GM12878 (cell line): ENCODE measurements around the gene PI4KA. TPM values are rescaled to one million over a fixed set of nuclear protein-coding genes. Genes with fewer than 3 reads are reported as not detected.

Experiments used
- ATAC-seq: fragments of 200-7000 bp; cut with Tn5 transposase; 3 replicates; pipeline ENCODE4 v1.9.1; 2020; ENCODE audit warnings: mild to moderate bottlenecking, moderate library complexity
- BruUV-seq: library from RNA; stranded (reverse); fragments of 400-500 nt; replicated peaks from 2 replicates; lab custom pipeline; 2021; lab: Mats Ljungman, UMichigan
- CTCF ChIA-PET: fragments of 300-600 bp; sonication (Branson Sonifier 250); formaldehyde crosslinking; extraction: SDS; loops from one replicate; lab custom pipeline; 2021; ENCODE audit warnings: inconsistent platforms; lab: Yijun Ruan, JAX
- POLR2A ChIA-PET: fragments of 350-600 bp; formaldehyde crosslinking; extraction: SDS; loops from one replicate; lab custom pipeline; 2021; ENCODE audit warnings: inconsistent platforms; lab: Charles Lee
- RAD21 ChIA-PET: fragments of 300-600 bp; sonication (Branson Sonifier 250); formaldehyde crosslinking; loops from one replicate; lab custom pipeline; 2023; ENCODE audit warnings: antibody characterized with exemption; ENCODE audit not compliant: unreplicated experiment; lab: Charles Lee
- SMC1A ChIA-PET: fragments of 300-600 bp; sonication (Branson Sonifier 250); formaldehyde crosslinking; loops from one replicate; lab custom pipeline; 2023; ENCODE audit not compliant: unreplicated experiment, uncharacterized antibody; lab: Charles Lee
- DNase-seq: peaks from one replicate; pipeline ENCODE4 v3.0.0-alpha.2; 2011; ENCODE audit warnings: low read depth, low spot score
- FAIRE-seq: peaks from 3 replicates; lab custom pipeline; 2011; peaks lifted over from hg19 to GRCh38; lab: Jason Lieb, UNC
- H2AFZ ChIP-seq: 2 replicates; pipeline ENCODE4 v1.6.0; 2011; ENCODE audit warnings: low read depth, low read length, control low read depth; ENCODE audit not compliant: control insufficient read depth
- H3K27ac ChIP-seq: 2 replicates; pipeline ENCODE4 v1.5.1; 2011; ENCODE audit warnings: control low read depth; ENCODE audit not compliant: control insufficient read depth, insufficient read depth
- H3K27me3 ChIP-seq, 2 experiments: replicated peaks in 1 of 2; 2 replicates each; pipeline versions ENCODE4 v1.6.0 to v1.6.1; 2011; ENCODE audit warnings: low read length in 1 of 2; ENCODE audit not compliant: control insufficient read depth in 2 of 2, insufficient read depth in 2 of 2
- H3K36me3 ChIP-seq, 2 experiments: 2 replicates each; pipeline ENCODE4 v1.5.1; 2011; ENCODE audit warnings: low read length in 1 of 2; ENCODE audit not compliant: control insufficient read depth in 2 of 2, insufficient read depth in 2 of 2
- H3K4me1 ChIP-seq: 2 replicates; pipeline ENCODE4 v1.6.1; 2011; ENCODE audit warnings: mild to moderate bottlenecking, low read length, moderate library complexity, mixed read lengths; ENCODE audit not compliant: control insufficient read depth, insufficient read depth
- H3K4me2 ChIP-seq: 2 replicates; pipeline ENCODE4 v1.6.0; 2011; ENCODE audit warnings: control low read depth; ENCODE audit not compliant: control insufficient read depth, insufficient read depth
- H3K4me3 ChIP-seq: fragments of 200-600 bp; sonication (generic); 2 replicates; pipeline ENCODE4 v1.5.1; 2016
- H3K79me2 ChIP-seq: 2 replicates; pipeline ENCODE4 v1.6.0; 2011; ENCODE audit warnings: low read length; ENCODE audit not compliant: control insufficient read depth, insufficient read depth
- H3K9ac ChIP-seq: 2 replicates; pipeline ENCODE4 v1.8.0; 2011; ENCODE audit warnings: low read length, control low read depth, mixed read lengths; ENCODE audit not compliant: control insufficient read depth, insufficient read depth
- H3K9me3 ChIP-seq: replicated peaks from 3 replicates; pipeline ENCODE4 v1.5.1; 2011; ENCODE audit warnings: mild to moderate bottlenecking, low read length; ENCODE audit not compliant: control insufficient read depth, insufficient read depth
- H4K20me1 ChIP-seq: 2 replicates; pipeline ENCODE4 v1.6.0; 2011; ENCODE audit not compliant: control insufficient read depth, insufficient read depth
- BRCA1 ChIP-seq: IDR thresholded peaks from 2 replicates; pipeline ENCODE4 v1.6.1; 2011; ENCODE audit warnings: low read depth, low read length, improper control_type of control experiment
- HDGF ChIP-seq: fragments of 450-650 bp; IDR thresholded peaks from 2 replicates; pipeline ENCODE4 v1.6.1; 2016; ENCODE audit warnings: antibody characterized with exemption
- JUNB ChIP-seq: IDR thresholded peaks from 2 replicates; pipeline ENCODE4 v1.6.1; 2016; ENCODE audit warnings: antibody characterized with exemption, mild to moderate bottlenecking
- KDM1A ChIP-seq: fragments of 200-600 bp; sonication (generic); IDR thresholded peaks from 2 replicates; pipeline ENCODE4 v1.6.1; 2016; ENCODE audit warnings: borderline replicate concordance
- MEF2B ChIP-seq: fragments of 450-650 bp; IDR thresholded peaks from 2 replicates; pipeline ENCODE4 v1.6.1; 2018; ENCODE audit warnings: mild to moderate bottlenecking, moderate library complexity; ENCODE audit not compliant: partially characterized antibody, poor library complexity, severe bottlenecking
- MTA3 ChIP-seq: IDR thresholded peaks from 2 replicates; pipeline ENCODE4 v1.6.1; 2012; ENCODE audit warnings: low read length, inconsistent platforms, borderline replicate concordance
- NFIC ChIP-seq: IDR thresholded peaks from 2 replicates; pipeline ENCODE4 v1.6.1; 2012; ENCODE audit warnings: low read depth, mild to moderate bottlenecking, inconsistent platforms, low read length, moderate library complexity
- NR2C1 ChIP-seq: fragments of 450-650 bp; IDR thresholded peaks from 2 replicates; pipeline ENCODE4 v1.6.1; 2017; ENCODE audit warnings: antibody characterized with exemption, mild to moderate bottlenecking, moderate library complexity
- RBBP5 ChIP-seq: fragments of 200-600 bp; sonication (generic); conservative IDR thresholded peaks from 2 replicates; pipeline ENCODE4 v1.6.1; 2016
- RELA ChIP-seq: fragments of 450-650 bp; IDR thresholded peaks from 2 replicates; pipeline ENCODE4 v1.8.0; 2014; ENCODE audit warnings: borderline replicate concordance; ENCODE audit not compliant: partially characterized antibody
- SIX5 ChIP-seq: IDR thresholded peaks from 2 replicates; pipeline ENCODE4 v1.6.1; 2011; ENCODE audit warnings: mild to moderate bottlenecking, low read depth, low read length, moderate library complexity; ENCODE audit not compliant: severe bottlenecking
- SREBF1 ChIP-seq: IDR thresholded peaks from 2 replicates; pipeline ENCODE4 v1.6.1; 2012; ENCODE audit warnings: mild to moderate bottlenecking, low read length
- ZNF622 ChIP-seq: fragments of 450-650 bp; IDR thresholded peaks from 2 replicates; pipeline ENCODE4 v1.6.1; 2017; ENCODE audit warnings: mild to moderate bottlenecking, inconsistent platforms
- ZSCAN29 ChIP-seq: fragments of 450-650 bp; IDR thresholded peaks from 2 replicates; pipeline ENCODE4 v1.6.1; 2017; ENCODE audit warnings: mild to moderate bottlenecking, moderate library complexity
- WGBS: methylation state at CpG from one replicate; pipeline ENCODE4 v1.1.6; 2016; ENCODE audit warnings: low lambda C conversion rate; ENCODE audit not compliant: insufficient replicate concordance, insufficient coverage; ENCODE audit errors: missing lambda C conversion rate; 5-methylcytosine and 5-hydroxymethylcytosine counted together
- in situ Hi-C: fragments of 300-500 bp; cut with MboI; formaldehyde crosslinking; loops from 9 replicates; pipeline ENCODE4 v1.14.3; 2018; ENCODE audit warnings: mixed read lengths
- intact Hi-C: fragments of 100-400 bp; cut with micrococcal nuclease; formaldehyde crosslinking; loops from one replicate; pipeline ENCODE4 v1.14.2; 2022; ENCODE audit not compliant: unreplicated experiment
- polyA plus RNA-seq, 11 experiments: library from polyadenylated mRNA; depleted of rRNA in 4 of 11; unstranded in 6 of 11; stranded (reverse) in 5 of 11; fragments of >200 nt; fragmentation: Nextera tagmentation in 4 of 11; fragmentation: Illumina TruSeq in 1 of 11; extraction: Ambion mirVana in 4 of 11; extraction: Trizol in 1 of 11; gene quantifications; 1 replicate in 1 of 11; 2 replicates in 10 of 11; pipeline versions ENCODE4 v1.2.1 to v1.2.3, GENCODE V29; 2011 to 2016; ENCODE audit warnings: inconsistent platforms in 2 of 11, missing spikeins in 2 of 11, low read depth in 1 of 11
- total RNA-seq, 4 experiments: library from RNA; depleted of rRNA in 3 of 4; stranded (reverse); fragments of >200 nt in 3 of 4; fragmentation: Illumina TruSeq in 1 of 4; extraction: Trizol in 1 of 4; gene quantifications; 2 replicates each; pipeline versions ENCODE4 v1.2.1 to v1.2.3, GENCODE V29; 2013 to 2021
- TF ChIP-seq, protein P1 (sequence below): IDR thresholded peaks from 2 replicates; pipeline ENCODE4 v1.6.1; 2012; ENCODE audit warnings: low read depth, low read length, improper control_type of control experiment
- TF ChIP-seq, protein P2 (sequence below): fragments of 450-650 bp; IDR thresholded peaks from 2 replicates; pipeline ENCODE4 v1.6.1; 2017; ENCODE audit warnings: low read depth, mild to moderate bottlenecking, moderate library complexity
- TF ChIP-seq, protein P3 (sequence below): fragments of 450-650 bp; IDR thresholded peaks from 2 replicates; pipeline ENCODE4 v1.6.1; 2017; ENCODE audit warnings: mild to moderate bottlenecking, moderate library complexity

Gene PI4KA
- total and polyA plus RNA-seq, 10 of the 15 experiments (the other 5 are each of a cell fraction or from before 2014, with no cell fraction given), result 4.2 to 78.4 (median 42.1) TPM

DNA sequence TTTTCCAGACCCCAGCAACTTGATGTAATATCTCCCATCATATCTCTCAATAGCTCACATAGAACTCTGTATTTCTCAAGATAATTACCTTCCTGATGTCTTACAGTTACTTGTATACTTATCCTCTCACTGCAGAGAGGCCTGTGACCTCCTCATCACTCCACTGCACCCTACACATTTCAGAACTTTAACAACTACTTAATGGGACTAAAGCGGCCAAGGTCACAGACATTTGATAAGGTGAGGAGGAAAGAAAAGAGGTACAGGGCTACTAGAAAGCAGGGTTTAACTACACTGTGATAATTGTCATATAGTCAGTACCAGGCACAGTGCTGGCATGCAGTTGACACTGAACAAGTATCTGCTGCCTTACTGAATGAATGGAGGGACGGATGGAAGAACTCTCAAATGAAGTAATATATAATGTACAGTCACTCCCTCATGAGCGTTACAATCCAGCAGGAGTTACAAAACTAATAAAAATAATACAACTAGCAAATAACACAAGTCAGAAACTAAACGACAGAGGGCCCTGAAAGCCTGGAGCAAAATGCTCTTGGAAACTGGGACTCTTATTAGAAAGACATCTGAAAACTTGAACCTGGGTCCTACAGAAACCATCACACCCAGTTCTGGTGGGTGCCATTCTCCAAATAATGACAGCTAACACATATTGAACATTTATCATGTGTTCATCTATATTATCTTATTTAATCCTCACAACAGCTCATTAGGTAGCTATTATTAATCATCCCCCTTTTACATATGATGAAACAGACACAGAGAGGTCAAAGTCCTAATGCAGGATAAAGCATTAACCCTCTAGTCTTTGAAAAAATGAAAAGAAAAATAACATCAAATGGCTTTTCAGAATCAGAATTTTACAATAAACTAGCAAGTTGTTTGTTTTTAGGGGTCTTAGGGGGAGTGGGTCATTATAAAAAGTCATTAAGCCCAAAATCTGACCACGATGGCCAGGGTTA, 14.3 kb downstream of the PI4KA start:
- ChIA-PET CTCF (interaction anchor here (0.9 to 1.0 kb wide), 2 partner anchors 13 to 60 kb away, joined by 3 to 5 read pairs; no protein-coding TSS in a partner anchor), SMC1A (interaction anchor here (1.6 kb wide), 1 partner anchor 16 kb away, joined by 6 read pairs; no protein-coding TSS in a partner anchor), RAD21 (no interaction called here), POLR2A (no interaction called here)
- no peak overlapping the region for H3K4me2 ChIP-seq
- no peak overlapping the region for H3K27ac ChIP-seq
- no peak for DNase-seq
- FAIRE-seq, result no peak
- H3K79me2 ChIP-seq, result peaks cover 10% of the 10 kb centered on the region
- no peak for ATAC-seq
- H3K4me3 ChIP-seq, result no peak overlapping the region
- no peaks in the 10 kb centered on the region for H4K20me1 ChIP-seq
- H3K9ac ChIP-seq, result no peak overlapping the region
- in situ Hi-C loops (no loop called here), intact Hi-C loops (no loop called here)
- BruUV-seq, result no TSS peak
- no peaks in the 10 kb centered on the region; a peak in 1 of 4 replicates for H3K36me3 ChIP-seq
- H2AFZ ChIP-seq, result no peak overlapping the region
- H3K27me3 ChIP-seq, result no peaks in the 10 kb centered on the region
- TF ChIP-seq MTA3 (no peak), ZNF622 (no peak), NFIC (no peak), NR2C1 (no peak), RELA (no peak), MEF2B (no peak), HDGF (no peak), SREBF1 (no peak), JUNB (no peak), RBBP5 (no peak), SIX5 (no peak), KDM1A (no peak), BRCA1 (no peak), ZSCAN29 (no peak)
- TF ChIP-seq, protein P1, sequence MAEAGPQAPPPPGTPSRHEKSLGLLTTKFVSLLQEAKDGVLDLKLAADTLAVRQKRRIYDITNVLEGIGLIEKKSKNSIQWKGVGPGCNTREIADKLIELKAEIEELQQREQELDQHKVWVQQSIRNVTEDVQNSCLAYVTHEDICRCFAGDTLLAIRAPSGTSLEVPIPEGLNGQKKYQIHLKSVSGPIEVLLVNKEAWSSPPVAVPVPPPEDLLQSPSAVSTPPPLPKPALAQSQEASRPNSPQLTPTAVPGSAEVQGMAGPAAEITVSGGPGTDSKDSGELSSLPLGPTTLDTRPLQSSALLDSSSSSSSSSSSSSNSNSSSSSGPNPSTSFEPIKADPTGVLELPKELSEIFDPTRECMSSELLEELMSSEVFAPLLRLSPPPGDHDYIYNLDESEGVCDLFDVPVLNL, result no peak
- TF ChIP-seq, protein P2, sequence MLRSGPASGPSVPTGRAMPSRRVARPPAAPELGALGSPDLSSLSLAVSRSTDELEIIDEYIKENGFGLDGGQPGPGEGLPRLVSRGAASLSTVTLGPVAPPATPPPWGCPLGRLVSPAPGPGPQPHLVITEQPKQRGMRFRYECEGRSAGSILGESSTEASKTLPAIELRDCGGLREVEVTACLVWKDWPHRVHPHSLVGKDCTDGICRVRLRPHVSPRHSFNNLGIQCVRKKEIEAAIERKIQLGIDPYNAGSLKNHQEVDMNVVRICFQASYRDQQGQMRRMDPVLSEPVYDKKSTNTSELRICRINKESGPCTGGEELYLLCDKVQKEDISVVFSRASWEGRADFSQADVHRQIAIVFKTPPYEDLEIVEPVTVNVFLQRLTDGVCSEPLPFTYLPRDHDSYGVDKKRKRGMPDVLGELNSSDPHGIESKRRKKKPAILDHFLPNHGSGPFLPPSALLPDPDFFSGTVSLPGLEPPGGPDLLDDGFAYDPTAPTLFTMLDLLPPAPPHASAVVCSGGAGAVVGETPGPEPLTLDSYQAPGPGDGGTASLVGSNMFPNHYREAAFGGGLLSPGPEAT, result no peak
- TF ChIP-seq, protein P3, sequence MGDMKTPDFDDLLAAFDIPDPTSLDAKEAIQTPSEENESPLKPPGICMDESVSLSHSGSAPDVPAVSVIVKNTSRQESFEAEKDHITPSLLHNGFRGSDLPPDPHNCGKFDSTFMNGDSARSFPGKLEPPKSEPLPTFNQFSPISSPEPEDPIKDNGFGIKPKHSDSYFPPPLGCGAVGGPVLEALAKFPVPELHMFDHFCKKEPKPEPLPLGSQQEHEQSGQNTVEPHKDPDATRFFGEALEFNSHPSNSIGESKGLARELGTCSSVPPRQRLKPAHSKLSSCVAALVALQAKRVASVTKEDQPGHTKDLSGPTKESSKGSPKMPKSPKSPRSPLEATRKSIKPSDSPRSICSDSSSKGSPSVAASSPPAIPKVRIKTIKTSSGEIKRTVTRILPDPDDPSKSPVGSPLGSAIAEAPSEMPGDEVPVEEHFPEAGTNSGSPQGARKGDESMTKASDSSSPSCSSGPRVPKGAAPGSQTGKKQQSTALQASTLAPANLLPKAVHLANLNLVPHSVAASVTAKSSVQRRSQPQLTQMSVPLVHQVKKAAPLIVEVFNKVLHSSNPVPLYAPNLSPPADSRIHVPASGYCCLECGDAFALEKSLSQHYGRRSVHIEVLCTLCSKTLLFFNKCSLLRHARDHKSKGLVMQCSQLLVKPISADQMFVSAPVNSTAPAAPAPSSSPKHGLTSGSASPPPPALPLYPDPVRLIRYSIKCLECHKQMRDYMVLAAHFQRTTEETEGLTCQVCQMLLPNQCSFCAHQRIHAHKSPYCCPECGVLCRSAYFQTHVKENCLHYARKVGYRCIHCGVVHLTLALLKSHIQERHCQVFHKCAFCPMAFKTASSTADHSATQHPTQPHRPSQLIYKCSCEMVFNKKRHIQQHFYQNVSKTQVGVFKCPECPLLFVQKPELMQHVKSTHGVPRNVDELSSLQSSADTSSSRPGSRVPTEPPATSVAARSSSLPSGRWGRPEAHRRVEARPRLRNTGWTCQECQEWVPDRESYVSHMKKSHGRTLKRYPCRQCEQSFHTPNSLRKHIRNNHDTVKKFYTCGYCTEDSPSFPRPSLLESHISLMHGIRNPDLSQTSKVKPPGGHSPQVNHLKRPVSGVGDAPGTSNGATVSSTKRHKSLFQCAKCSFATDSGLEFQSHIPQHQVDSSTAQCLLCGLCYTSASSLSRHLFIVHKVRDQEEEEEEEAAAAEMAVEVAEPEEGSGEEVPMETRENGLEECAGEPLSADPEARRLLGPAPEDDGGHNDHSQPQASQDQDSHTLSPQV, result no peak
- TF ChIP-seq, all 136 proteins: peak for 0
- H3K4me1 ChIP-seq, result no peaks in the 10 kb centered on the region
- H3K9me3 ChIP-seq, result no peaks in the 10 kb centered on the region
- 81% methylated on average over 5 of the region's 5 CpGs for WGBS
